HG03045 (cell line): ENCODE measurements around the gene EPOP.

ENCODE experiments used
- ATAC-seq: cut with Tn5 transposase; IDR thresholded peaks from one replicate; pipeline ENCODE4 v1.9.1; 2021; ENCODE audit warnings: mild to moderate bottlenecking, moderate library complexity; ENCODE audit not compliant: unreplicated experiment

The EPOP gene

GRCh38 chr17:38706505-38707216, 31.9 kb upstream of the EPOP start:
- ATAC-seq = no peak

- ATAC-seq = no peak
Measured at GRCh38 chr17:38705803-38706504, 31.2 kb upstream of the EPOP start.

- no peak for ATAC-seq
Measured at GRCh38 chr17:38705523-38705802, 30.7 kb upstream of the EPOP start.

- no peak for ATAC-seq
Measured at GRCh38 chr17:38704606-38705522, 30.1 kb upstream of the EPOP start, which contains the start of gene MLLT6. Gene MLLT6 (plus strand): TSS chr17:38705273. CDS start chr17:38705633, 360 bp downstream.

- no peak for ATAC-seq
Measured at GRCh38 chr17:38703742-38704605, 29.2 kb upstream of the EPOP start.

- ATAC-seq = no peak
Measured at GRCh38 chr17:38702916-38703741, 28.4 kb upstream of the EPOP start.

GRCh38 chr17:38702166-38702915, 27.6 kb upstream of the EPOP start:
- ATAC-seq = peak; percentile 38

GRCh38 chr17:38701504-38702165, 26.9 kb upstream of the EPOP start:
- peak; percentile 20 for ATAC-seq

GRCh38 chr17:38698760-38699159, 24.0 kb upstream of the EPOP start:
- no peak for ATAC-seq

- no peak for ATAC-seq
Measured at GRCh38 chr17:38697061-38697820, 22.5 kb upstream of the EPOP start.

- no peak for ATAC-seq
Measured at GRCh38 chr17:38693700-38694329, 19.1 kb upstream of the EPOP start.

- no peak for ATAC-seq
Measured at GRCh38 chr17:38691154-38691553, 16.4 kb upstream of the EPOP start.

- no peak for ATAC-seq
Measured at GRCh38 chr17:38690386-38690785, 15.6 kb upstream of the EPOP start.

- ATAC-seq = no peak
Measured at GRCh38 chr17:38687286-38687685, 12.5 kb upstream of the EPOP start.

GRCh38 chr17:38685491-38685890, 10.7 kb upstream of the EPOP start:
- ATAC-seq = no peak

- no peak for ATAC-seq
Measured at GRCh38 chr17:38681096-38681495, 6.3 kb upstream of the EPOP start.

- ATAC-seq = no peak
Measured at GRCh38 chr17:38677819-38678218, 3.1 kb upstream of the EPOP start.
